ENCODE results near the gene GAS7.

GAS7 gene

GRCh38 chr17:9905902-9906301 lies 292.5 kb downstream of the GAS7 start:
- no peak for DNase-seq

GRCh38 chr17:9905078-9905415 lies 293.4 kb downstream of the GAS7 start, which contains the start of gene RCVRN:
RCVRN (minus strand) TSS chr17:9905271; CDS start chr17:9905180, 91 bp downstream.
- no peak for DNase-seq

- DNase-seq, result no peak
Measured at GRCh38 chr17:9904277-9905077, 293.9 kb downstream of the GAS7 start.

GRCh38 chr17:9902120-9902519 lies 296.3 kb downstream of the GAS7 start:
- no peak for DNase-seq

GRCh38 chr17:9900784-9901183 lies 297.6 kb downstream of the GAS7 start:
- DNase-seq, result no peak

- no peak for DNase-seq
Measured at GRCh38 chr17:9900044-9900594, 298.3 kb downstream of the GAS7 start.

- no peak for DNase-seq
Measured at GRCh38 chr17:9899280-9900043, 298.9 kb downstream of the GAS7 start.

- no peak for DNase-seq
Measured at GRCh38 chr17:9898812-9899211, 299.6 kb downstream of the GAS7 start.

- no peak for DNase-seq
Measured at GRCh38 chr17:9897372-9897968, 300.9 kb downstream of the GAS7 start.

GRCh38 chr17:9895923-9896322 lies 302.5 kb downstream of the GAS7 start:
- no peak for DNase-seq

GRCh38 chr17:9894231-9894630 lies 304.2 kb downstream of the GAS7 start:
- DNase-seq, result no peak

- no peak for DNase-seq
Measured at GRCh38 chr17:9893411-9894012, 304.9 kb downstream of the GAS7 start.

GRCh38 chr17:9890124-9890523 lies 308.3 kb downstream of the GAS7 start:
- DNase-seq, result no peak

- DNase-seq, result no peak
Measured at GRCh38 chr17:9887508-9887907, 310.9 kb downstream of the GAS7 start.

- no peak for DNase-seq
Measured at GRCh38 chr17:9886141-9886930, 312.1 kb downstream of the GAS7 start.

GRCh38 chr17:9883451-9883850 lies 315.0 kb downstream of the GAS7 start:
- no peak for DNase-seq

GRCh38 chr17:9880582-9880999 lies 317.8 kb downstream of the GAS7 start:
- DNase-seq, result no peak

GRCh38 chr17:9878786-9879525 lies 319.4 kb downstream of the GAS7 start:
- DNase-seq, result no peak

- no peak for DNase-seq
Measured at GRCh38 chr17:9878356-9878755, 320.1 kb downstream of the GAS7 start.

GRCh38 chr17:9875441-9875840 lies 323.0 kb downstream of the GAS7 start:
- DNase-seq, result no peak

- no peak for DNase-seq
Measured at GRCh38 chr17:9874722-9875121, 323.7 kb downstream of the GAS7 start.

GRCh38 chr17:9872852-9873251 lies 325.6 kb downstream of the GAS7 start:
- no peak for DNase-seq

Data from NCI-H2171 (cell line).